Measurements from ENCODE around the gene YIPF2.
"Not testable (repeated sequence)": the region's sequence is repeated elsewhere in the genome, so short reads cannot be mapped to it uniquely, and the experiment has no call there.

Gene YIPF2

DNA sequence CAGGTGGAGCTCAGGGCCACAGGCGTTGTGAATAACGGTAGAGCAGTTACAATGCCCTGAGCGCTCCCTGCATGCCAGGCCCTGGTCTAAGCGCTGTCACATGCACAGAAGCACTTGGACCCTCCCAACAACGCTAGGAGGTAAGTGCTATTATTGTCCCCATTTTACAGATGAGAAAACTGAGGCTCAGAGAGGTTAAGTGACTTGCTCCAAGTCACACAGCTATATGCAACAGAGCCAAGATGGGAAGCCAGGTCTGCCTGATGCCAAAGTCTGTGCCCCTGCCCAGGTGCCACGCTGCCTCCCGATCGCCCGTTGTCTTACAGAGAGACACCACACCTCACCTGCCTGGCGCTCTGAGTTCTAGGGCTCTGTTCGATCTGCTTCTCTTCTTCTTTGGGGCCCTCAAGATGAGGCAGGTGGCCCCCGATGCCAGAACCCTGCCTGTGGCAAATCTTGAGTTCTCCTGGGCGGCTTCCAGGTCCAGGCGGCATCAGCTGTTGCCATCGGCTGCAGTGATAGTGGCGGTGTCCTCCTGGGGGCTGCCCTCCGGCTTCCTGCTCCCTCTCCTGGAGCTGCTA is 20.0 kb downstream of the YIPF2 start:
- no peak for DNase-seq (ENCODE audit: low read depth)

DNA sequence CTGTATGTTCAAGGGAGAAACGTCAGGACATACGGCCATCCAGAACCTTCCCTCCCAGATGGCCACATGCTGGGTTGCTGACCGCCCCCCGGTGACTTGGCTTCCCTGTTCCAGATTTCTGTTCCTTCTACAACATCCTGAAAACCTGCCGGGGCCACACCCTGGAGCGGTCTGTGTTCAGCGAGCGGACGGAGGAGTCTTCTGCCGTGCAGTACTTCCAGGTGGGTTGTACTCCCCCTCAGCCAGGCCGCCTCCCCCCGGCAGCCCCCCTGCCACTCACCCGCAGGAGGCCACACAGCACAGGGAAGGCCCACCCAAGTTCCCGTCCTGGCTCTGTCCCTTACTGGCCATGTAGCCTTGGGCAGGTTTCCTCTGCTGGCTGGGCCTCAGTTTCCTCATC is 20.5 kb downstream of the YIPF2 start:
- no peak for DNase-seq (ENCODE audit: low read depth)

DNA sequence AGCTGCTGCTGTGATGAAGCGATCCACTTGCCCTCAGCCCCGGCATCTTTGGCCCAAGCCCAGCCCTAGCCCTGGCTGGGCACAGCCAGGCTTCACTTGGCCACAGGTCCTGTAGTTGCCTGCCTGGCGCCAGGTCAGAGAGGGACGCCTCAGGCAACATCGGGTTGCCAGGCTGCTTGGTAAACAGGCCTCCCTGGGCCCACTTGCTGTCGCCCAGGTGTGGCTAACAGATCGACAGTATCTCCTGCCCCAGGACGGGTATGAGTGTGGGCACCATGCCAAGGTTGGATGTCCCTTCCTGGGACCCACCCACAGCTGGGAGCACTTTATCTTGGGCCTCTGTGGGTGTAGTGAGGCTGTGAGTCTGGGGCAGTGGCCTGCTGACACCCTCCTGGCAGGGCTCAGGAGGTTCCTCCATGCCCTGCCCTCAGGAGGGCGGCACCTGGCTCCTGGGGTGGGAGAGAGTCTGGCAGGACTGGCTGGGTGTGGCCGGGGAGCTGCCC is 29.2 kb downstream of the YIPF2 start:
- no peak for DNase-seq (ENCODE audit: low read depth)

DNA sequence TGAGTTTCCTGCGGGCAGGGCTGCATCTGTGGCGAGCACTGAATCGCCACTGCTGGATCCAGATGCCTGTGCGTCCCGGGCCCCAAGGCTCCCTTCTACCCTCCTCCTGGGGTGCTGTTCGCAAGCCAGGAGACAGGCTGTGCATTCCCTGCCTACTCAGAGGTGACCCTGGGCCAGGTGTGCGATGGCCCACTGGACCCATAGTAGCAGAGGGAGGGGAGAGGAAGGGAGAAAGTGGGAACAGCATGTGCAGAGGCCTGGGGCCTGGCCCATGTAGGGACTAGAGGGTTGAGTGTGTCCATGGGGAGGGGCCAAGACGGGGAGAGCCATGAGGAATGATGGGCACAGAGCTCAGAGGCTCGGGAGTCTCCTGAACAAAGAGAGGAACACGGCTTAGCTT is 29.8 kb downstream of the YIPF2 start:
- DNase-seq (ENCODE audit: low read depth) = no peak

DNA sequence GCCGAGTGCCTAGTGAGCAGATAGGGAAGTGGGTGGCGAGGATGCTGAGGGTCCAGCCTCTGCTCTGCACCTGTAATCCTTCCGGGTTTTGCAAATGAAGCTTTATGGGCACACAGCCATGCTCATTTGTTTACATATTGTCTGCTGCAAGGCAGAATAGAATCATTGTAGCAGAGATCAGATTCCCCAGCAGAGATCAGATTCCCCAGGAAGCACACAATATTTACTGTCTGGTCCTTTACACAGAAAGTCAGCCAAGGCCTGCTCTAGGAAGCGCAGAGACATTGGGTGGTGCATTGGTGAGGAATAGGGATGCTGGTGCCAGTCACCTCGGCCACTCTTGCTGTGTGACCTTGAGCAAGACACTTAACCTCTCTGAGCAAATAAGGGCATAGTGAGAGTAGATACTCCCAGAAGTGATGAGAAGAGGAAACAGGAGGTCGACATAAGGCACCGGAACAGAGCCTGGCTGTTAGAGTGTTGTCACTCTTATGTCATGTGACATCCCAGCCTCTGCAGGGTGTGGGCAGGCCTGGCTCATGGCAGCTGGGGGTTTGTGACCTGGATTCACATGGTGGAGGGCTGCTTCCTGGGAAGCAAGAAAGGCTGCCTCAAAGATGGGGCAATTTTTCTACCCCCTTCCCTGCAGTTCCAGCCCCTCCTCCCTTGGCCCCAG is 31.4 kb downstream of the YIPF2 start:
- no peak for DNase-seq (ENCODE audit: low read depth)

DNA sequence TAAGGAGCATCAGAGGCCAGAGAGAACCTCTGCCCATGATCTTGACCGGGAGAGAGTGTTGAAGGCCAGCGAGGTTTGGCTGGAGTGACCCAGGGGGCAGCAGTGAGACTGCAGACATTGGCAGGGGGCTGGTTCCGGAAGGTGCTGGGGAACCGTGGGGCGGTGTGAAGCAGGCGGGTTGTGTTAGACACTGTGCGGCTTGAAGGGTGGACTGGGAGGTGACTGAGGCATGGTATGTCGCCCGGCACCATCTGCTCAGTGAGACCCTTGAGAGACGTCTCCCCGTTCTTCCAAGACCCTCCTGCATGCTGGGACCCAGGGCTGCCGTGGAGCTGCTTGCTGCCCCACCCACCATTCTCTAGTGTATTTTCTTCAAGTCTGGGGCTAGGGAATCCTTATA is 32.5 kb downstream of the YIPF2 start:
- DNase-seq (ENCODE audit: low read depth) = no peak

DNA sequence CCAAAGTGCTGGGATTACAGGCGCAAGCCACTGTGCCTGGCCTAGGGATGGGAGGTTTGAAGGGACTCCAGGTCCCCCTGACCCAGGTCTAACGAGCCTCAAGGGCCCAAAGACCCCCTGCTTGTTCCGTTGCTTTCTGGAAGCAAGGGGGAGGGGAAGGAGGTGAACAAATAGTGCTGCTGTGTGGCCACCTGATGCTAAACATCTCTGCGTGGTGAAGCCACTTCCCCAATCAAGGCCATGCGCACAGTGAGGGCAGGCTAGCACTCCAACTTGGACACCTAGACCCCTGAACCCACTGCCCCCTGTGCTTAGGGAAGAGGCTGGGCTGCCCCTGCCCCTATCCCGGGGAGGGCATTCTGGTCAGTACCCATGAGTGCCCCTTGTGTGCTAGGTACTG is 33.1 kb downstream of the YIPF2 start:
- no peak for DNase-seq (ENCODE audit: low read depth)

DNA sequence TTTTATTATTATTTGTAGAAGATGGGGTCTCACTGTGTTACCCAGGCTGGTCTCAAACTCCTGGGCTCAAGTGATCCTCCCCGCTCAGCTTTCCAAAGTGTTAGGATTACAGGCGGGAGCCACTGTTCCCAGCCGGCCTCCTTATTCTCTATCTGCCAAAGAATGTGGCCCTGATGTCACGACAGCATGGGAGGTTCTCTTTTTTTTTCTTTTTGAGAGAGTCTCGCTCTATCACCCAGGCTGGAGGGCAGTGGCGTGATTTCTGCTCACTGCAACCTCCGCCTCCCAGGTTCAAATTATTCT is 33.6 kb downstream of the YIPF2 start:
- no peak for DNase-seq (ENCODE audit: low read depth)

DNA sequence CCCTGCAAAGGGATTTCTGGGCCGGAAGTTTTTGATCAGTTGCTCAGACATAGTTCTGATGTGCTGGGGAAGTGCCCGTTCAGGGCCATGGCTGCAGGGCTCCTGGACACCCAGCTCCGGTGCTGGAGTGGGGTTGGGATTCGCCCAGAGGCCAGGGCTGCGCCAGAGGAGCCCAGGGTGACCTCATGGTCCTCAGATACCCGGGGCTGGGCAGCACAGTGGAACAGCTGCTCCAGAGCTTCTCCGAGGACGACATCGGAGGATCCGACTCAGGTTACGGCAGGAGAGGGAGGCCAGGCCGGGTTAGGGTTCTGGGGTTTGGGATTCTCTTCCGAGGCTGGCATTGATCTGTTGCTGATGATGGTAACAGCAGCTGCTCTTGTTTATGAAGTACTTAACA is 36.2 kb downstream of the YIPF2 start:
- no peak for DNase-seq (ENCODE audit: low read depth)

DNA sequence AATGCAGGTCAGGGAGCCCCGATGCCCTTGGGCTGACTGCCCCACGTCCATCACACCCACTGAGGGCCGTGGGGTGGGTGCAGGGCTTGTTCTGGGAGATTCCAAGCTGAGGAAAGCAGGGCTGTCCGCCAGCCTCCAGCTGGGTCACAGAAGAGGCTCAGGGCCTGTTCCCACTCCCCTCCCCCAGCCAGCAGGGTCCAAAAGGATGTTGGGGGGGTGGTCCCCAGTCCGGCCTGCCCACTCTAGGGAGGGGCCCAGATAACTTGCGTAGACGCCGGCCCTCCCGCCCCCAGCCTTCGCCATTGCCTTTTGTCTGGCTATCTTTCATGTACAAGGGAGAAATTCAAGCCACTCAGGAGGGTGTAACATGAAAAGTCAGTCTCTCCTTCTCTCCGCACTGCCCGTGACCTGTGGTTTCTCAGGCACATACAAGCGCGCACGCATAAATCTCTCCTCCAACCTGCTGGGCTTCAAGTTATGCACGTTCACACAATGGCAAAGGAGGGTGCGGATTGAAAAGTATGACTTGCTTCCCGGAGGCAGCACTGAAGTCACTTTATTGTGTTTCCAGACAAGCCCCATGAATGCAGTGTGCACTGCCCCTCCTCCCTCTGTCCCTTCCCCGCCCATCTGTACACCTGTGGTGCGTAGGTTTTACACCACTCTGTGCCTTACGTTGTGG is 36.9 kb downstream of the YIPF2 start:
- no peak for DNase-seq (ENCODE audit: low read depth)

DNA sequence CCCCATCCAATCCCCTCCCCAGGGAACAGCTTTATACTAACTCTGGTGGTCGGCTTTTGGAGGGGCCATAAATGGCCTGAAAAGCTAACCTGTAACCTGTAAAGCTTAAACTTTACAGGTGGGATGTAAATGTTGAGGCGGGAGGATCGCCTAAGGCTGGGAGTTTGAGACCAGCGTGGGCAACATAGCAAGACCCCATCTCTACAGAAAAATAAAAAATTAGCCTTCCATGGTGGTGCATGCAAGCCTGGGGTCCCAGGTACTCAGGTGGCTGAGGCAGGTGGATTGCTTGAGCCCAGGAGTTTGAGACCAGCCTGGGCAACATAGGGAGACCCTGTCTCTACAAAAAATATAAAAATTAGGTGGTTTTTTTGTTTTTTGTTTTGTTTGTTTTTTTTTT is 38.6 kb downstream of the YIPF2 start:
- no peak for DNase-seq (ENCODE audit: low read depth)

DNA sequence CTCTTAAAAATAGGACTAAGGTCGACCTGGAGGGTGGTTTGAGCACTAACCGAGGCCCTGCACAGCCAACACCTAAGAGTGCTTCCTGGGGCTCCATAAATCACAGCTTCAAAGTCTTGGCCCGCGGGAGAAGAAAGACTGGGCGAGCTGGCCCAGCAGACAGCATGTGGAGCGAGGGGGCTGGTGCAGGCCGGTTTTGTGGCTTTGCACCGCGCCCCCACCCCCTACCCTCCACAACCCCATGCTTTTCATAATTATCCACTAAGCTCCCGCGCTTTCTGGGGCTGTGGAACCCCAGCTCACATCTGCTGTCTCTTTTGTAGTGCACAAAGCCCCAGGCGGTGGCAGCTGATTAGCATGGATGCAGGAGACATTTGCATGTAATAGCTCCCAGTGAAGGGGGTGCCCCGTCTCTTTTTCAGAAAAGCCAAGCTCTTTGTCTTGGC is 40.0 kb downstream of the YIPF2 start:
- no peak for DNase-seq (ENCODE audit: low read depth)

DNA sequence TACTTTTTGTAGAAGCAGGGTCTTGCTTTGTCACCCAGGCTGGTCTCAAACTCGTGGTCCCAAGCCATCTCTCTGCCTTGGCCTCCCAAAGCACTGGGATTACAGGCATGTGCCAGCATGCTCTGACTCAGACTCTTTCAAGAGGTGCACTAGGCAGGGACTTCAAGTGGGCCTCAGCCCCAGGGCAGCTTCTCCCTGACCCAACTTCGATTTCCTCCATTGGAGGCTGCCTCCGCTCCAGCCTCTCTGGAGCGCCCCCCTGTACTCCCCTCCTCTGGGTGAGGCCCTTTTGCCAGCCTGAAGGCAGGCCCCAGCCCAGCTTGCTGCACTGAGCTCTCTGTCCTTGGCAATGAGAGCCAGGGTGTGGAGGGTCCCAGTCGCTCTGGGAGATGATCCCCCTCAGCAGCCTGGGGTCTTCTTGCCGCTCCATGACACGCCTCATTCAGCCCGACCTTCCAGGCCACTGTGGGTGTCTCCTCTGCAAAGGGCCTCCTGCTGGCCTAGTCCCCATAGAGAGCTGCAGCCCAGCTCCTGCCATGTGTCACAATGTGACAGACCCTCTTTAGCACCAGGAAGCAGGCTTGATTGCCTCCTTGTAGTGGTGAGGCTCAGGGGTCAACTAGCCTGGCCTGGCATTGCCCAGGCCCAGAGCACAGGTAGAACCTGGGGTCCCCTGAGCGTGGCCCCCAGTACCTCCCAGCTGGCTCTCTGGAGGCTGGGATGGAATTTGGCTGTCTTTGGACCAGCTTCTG is 40.6 kb downstream of the YIPF2 start:
- DNase-seq (ENCODE audit: low read depth) = no peak

DNA sequence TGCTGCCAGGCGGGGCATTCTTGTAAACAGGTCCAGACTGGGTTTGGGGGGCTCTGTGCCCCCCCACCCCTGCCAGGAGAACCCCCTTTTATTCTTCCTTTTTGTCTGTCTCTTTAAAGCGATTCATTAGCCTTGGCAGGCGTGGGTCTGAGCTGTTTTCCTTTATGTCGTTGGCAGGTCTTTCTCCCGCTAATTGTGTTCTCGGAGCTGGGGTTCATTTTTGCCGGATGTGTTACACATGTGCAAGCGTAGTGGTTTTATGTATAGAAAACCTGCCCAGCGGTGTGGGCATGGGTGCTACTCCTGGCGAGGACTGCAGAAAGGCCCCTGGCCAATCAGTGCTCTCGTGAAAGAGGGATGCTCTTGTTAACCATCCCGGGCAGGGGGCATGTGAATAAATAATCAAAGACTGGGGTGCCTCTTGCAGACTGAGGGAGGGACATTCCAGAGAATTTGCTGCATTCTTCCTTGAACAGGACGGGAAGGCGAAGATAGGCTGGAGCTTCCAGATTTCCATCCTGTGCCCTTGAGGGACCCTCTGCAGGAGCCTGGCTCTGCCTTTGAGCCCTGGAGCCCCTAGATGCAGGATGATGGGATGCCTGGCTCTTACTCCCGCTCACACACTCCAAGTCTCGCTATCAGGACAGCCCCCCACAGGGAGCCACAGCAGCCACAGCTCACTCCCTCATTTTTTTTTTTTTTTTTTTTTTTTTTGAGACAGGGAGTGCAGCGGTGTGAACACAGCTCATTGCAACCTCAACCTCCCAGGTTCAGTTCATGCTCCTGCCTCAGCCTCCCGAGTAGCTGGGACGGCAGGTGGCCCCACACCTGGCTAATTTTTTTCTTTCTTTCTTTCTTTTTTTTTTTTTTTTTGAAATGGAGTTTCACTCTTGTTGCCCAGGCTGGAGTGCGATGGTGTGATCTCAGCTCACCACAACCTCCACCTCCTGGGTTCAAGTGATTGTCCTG is 43.0 kb downstream of the YIPF2 start:
- no peak for DNase-seq (ENCODE audit: low read depth)

DNA sequence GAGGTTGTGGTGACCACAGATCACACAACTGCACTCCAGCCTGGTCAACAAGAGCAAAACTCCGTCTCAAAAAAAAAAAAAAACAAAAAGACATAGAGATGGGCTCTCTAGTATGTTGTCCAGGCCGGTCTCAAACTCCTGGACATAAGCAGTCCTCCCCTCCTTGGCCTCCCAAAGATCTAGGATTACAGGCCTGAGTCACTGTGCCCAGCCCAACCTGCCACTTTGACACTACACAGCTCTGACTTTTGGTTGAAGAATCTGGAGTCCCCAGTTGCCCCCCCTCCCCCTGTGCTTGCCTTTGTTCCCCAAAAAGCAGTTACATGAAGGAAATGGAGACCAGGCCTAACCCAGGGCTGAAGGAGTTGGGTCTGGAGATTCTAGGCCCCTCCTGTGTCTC is 44.2 kb downstream of the YIPF2 start:
- no peak for DNase-seq (ENCODE audit: low read depth)

DNA sequence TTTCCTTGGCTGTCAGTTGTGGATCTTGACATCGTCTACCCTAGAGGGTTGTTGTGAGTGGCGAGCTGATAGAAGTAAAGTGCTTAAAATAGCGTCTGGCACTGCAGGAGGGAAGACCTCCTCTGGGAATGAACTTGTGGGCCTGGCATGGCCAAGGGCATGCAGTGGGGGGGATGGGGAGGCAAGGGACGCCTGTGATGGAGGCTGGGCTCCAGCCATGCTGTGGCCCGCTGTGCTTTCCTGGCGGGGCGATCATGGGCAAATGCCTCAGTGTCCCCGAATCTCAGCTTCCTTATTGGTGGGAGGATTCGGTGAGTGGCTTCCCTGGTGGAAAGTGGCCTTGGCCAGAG is 46.4 kb downstream of the YIPF2 start:
- DNase-seq (ENCODE audit: low read depth) = no peak

DNA sequence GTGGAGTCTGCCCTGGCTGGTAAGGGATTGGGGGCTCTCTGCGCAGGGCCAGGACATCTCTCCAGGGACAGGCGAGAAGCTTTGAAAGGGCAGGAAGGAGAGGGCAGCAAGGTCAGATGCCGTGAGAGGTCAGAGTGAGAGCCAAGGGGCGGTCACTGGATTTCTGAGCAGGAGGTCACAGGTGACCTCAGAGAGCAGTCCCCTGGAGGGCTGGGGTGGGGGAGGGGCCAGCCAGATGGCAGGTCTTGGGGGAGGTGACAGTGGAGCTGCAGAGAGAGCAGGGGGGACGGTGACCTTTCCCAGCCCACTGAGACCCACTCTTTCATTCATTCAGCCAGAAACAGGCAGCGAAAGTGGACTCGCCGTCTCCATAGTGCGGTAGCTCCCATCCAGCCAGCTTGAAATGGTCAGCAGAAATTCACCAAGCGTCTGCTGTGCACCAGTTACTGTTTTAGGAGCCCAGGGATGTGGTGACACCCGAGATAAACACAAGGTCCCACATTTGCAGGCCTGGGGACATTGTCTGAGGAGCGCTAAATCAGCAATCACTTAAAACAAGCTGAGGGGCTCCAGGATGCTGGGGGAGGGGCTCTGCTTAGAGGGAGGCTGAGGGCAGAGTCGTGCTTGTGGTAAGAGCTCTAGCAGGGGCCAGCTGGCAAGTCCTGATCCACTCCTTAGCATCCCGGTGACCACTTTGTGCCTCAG is 46.9 kb downstream of the YIPF2 start:
- no peak for DNase-seq (ENCODE audit: low read depth)

DNA sequence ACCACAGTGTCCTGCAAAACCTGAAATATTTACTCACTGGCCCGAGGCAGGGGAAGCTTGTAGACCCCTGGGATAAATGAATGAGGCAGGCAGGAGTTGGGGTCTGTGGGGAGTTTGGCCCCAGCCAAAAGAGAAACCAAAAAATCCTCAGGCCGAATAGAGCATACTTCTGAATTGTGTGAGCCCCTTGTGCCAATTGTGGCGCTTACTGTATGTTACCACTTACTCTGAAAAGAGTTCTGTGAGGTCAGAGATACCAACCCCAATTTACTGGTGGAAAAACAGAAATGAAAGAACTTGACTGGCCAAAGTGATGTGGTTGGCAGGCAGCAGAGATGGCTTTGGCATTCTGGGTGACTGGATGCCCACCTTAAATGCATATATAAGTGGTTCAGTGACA is 50.2 kb downstream of the YIPF2 start:
- DNase-seq (ENCODE audit: low read depth) = no peak

DNA sequence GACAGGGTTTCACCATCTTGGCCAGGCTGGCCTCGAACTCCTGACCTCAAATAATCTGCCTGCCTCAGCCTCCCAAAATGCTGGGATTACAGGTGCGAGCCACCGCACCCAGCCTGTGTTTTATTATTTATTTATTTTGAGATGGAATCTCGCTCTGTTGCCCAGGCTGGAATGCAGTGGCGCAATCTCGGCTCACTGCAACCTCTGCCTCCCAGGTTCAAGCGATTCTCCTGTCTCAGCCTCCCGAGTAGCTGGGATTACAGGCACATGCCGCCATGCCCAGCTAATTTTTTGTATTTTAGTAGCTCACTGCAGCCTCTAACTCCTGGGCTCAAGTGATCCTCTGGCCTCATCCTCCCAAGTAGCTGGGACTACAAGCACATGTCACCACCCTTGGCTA is 50.8 kb downstream of the YIPF2 start:
- not testable (repeated sequence) for DNase-seq (ENCODE audit: low read depth)

DNA sequence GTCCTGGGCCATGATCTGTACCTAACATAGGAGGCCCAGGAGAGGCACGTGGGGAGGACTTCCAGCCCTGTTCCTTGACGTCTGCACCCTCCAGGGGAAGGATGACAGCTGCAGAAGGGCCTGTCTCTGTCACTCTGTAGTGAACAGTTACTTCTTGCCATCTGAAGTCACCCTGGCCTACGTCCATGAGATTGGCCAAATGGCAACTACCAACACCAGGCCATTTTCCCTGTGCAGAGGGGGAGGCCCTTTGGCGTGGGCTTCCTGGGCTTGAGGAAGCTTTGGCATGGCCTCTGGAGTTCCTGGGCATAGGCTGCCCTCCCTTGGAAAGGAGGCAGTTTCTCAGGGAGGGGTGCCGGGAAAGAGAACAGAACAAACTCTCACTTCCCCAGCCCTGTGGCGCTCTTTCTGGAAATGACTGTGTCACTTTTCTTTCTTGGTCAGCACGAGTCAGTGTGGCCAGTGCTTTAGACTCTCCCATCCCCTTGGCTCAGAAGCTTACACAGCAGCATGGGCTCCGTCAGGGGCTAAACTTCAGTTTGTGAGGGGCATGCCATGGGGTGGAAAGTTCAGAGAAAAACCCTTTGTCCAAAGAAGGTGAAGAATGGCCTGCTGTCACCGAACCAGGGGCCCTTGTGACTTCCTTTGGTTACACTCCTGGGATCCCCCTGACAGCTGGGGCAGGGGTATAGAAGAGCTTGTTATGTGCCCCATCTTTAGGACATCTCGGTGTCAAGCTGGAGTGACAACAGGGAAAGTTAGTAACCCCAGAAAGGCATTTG is 51.8 kb downstream of the YIPF2 start:
- DNase-seq (ENCODE audit: low read depth) = no peak

Data from activated T-helper 1 cell treated with Interleukin-2 at 50 U/mL for 16 hours (primary cell).